ENCODE results near the gene ABTB2.

DNA sequence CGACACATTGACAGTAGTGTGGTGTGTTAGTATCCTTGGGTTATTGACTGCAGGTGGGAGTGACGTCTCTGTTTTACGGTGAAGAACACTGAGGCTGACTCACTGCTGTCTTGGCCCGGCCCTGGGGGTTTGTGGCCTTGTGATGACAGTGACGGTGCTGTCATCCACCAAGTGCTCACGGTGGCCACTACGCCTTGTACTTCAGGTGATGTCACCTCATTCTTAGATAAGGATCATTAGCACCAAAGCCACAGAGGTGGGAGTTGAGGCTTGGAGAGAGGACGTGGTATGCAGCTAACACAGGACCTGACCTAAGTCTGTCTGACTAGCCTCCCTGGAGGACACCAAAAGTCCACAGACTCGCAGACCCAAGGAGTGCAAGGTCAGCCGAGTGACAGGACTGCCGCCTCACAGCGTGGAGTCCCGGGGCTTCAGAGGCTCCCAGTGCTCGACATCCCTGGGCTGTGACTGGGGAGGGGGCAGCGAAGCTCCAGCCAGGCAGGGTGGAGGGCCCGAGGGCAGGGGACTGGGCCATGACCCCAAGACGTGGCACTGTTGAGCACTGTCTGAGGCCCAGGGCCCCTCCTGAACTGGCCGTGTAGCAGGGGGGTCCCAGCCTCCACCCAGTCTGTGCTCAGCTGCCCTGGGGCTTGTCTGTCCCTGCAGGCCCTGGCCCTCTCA, 195.9 kb downstream of the ABTB2 start:
- TF ChIP-seq, protein P1, sequence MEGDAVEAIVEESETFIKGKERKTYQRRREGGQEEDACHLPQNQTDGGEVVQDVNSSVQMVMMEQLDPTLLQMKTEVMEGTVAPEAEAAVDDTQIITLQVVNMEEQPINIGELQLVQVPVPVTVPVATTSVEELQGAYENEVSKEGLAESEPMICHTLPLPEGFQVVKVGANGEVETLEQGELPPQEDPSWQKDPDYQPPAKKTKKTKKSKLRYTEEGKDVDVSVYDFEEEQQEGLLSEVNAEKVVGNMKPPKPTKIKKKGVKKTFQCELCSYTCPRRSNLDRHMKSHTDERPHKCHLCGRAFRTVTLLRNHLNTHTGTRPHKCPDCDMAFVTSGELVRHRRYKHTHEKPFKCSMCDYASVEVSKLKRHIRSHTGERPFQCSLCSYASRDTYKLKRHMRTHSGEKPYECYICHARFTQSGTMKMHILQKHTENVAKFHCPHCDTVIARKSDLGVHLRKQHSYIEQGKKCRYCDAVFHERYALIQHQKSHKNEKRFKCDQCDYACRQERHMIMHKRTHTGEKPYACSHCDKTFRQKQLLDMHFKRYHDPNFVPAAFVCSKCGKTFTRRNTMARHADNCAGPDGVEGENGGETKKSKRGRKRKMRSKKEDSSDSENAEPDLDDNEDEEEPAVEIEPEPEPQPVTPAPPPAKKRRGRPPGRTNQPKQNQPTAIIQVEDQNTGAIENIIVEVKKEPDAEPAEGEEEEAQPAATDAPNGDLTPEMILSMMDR (IDR thresholded peaks at IDR 0.05; ENCODE audit: insufficient read depth, low read length) = no peak
- TF ChIP-seq POLR2AphosphoS5 (IDR thresholded peaks at IDR 0.05; ENCODE audit: low read depth) (no peak), GABPA (IDR thresholded peaks at IDR 0.05; ENCODE audit: low read depth) (no peak), SPI1 (IDR thresholded peaks at IDR 0.05; ENCODE audit: borderline replicate concordance, low read depth) (no peak)
- TF ChIP-seq, protein P2, sequence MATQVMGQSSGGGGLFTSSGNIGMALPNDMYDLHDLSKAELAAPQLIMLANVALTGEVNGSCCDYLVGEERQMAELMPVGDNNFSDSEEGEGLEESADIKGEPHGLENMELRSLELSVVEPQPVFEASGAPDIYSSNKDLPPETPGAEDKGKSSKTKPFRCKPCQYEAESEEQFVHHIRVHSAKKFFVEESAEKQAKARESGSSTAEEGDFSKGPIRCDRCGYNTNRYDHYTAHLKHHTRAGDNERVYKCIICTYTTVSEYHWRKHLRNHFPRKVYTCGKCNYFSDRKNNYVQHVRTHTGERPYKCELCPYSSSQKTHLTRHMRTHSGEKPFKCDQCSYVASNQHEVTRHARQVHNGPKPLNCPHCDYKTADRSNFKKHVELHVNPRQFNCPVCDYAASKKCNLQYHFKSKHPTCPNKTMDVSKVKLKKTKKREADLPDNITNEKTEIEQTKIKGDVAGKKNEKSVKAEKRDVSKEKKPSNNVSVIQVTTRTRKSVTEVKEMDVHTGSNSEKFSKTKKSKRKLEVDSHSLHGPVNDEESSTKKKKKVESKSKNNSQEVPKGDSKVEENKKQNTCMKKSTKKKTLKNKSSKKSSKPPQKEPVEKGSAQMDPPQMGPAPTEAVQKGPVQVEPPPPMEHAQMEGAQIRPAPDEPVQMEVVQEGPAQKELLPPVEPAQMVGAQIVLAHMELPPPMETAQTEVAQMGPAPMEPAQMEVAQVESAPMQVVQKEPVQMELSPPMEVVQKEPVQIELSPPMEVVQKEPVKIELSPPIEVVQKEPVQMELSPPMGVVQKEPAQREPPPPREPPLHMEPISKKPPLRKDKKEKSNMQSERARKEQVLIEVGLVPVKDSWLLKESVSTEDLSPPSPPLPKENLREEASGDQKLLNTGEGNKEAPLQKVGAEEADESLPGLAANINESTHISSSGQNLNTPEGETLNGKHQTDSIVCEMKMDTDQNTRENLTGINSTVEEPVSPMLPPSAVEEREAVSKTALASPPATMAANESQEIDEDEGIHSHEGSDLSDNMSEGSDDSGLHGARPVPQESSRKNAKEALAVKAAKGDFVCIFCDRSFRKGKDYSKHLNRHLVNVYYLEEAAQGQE (IDR thresholded peaks at IDR 0.05; ENCODE audit: insufficient replicate concordance, low read depth) = no peak
